GM21737 (cell line): ENCODE measurements around the gene SLC26A11.
A peak's percentile ranks its signal among the peaks of the same experiment; 100 is the strongest.

ENCODE experiments used
- ATAC-seq: cut with Tn5 transposase; IDR thresholded peaks from one replicate; pipeline ENCODE4 v1.9.1; 2021; ENCODE audit warnings: mild to moderate bottlenecking, moderate library complexity; ENCODE audit not compliant: unreplicated experiment

Gene SLC26A11

DNA sequence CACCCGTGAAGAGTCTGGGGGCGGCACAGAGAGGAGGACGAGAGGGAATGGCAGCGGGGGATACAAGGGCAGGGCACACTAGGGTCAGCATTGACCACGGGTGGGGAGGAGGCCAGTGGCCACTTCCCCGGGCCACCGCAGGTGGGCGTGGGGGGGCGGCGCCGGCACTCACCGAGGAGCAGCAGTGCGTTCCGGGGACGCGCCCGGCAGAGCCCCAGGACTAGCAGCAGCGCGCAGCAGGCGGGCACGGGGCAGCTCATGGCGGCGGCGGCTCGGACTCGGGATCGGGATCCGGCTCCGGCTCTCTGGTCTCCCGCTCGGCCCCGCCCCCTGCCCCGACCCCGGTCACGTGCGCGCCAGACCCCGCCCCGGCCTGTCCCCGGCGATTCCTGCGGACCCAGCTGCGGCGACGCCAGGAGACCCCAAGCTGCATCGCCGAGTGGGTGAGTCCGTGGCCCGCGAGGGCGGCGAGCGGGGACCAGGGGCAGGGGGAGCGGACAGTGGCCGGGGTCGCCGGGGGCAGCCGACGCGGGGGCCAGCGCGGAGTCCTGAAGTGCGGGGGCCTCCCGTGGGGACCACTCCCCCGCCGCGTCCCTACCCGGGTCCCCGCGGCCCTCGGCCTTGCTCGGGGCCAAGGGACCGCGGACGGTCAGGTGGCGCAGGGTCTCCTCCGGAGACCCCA lies at the start of gene SLC26A11, which contains the start of gene SGSH:
Gene SLC26A11 (plus strand): TSS at position 374 of the 682 bp plus-strand sequence. CDS start 1,134 bp downstream, outside the sequence.
Gene SGSH (minus strand): TSS at position 280 of the 682 bp plus-strand sequence. CDS start 20 bp downstream, at position 260.
- ATAC-seq, result peak; percentile 35

DNA sequence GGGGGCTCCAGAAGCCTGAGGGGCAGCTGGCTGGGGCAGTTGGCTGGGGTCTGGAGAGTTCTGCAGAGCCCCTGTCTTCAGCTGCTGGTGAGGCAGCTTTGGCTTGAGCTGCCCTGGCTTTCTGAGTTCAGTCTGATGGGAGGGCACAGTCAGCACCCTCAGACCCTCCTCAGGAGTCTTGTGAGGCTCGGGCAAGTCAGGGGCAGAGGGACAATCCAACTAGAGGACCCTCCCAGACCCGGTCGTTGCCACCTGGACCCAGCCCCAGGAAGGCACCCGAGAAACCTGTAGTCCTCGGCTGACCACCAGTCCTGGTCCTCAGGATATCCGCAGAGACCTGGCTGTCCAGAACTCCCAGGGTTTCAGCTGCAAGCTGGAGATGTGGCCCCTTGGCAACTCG lies 48.5 kb upstream of the SLC26A11 start:
- no peak for ATAC-seq

DNA sequence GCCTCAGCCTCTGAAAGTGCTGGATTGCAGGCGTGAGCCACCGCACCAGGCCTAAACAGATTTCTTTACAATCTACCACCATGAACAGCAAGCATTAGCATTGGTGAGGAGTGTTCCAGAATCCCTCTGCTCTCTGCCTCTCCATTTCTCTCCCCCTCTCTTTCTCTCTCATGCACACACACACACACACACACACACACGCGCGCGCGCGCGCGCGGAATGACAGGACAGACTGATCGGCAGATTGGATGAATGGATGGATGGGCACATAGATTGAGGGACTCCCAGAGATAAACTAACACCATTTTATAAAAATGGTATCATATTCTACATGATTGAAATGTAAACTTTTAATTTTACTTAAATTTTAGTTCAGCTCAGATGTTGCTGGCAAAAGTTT lies 47.1 kb upstream of the SLC26A11 start:
- no peak for ATAC-seq

DNA sequence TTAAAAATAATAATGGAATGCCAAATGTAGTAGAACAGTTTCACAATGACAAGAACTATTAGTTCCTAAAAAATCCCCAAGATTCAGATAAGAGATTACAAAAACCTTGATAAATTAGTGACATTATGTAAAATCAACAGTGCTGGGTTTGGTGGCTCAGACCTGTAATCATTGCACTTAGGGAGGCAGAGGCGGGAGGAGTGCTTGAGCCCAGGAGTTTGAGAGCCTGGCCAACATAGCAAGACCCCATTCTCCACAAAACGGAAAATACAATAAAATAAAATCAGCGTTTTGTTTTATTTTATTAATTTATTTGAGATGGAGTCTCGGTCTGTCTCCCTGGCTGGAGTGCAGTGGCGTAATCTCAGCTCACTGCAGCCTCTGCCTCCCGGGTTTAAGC lies 46.3 kb upstream of the SLC26A11 start:
- ATAC-seq, result no peak

DNA sequence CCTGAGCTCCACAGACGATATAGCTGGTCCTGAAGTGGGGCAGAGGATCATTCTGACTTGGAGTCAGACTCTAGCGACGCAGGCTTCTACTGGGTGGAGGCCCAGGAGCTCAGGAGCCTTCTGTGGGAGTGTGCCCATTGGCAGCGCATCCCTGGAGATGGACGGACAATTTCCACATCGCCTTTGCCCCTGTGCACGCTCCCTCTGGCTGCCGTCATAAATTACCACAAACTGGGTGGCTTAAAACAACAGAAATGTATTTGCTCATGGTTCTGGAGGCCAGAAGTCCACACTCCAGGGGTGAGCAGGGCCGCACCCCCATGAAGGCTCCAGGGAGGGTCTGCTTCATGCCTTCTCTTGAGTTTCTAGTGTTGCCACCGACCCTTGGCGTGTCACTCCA lies 43.5 kb upstream of the SLC26A11 start:
- ATAC-seq, result no peak

DNA sequence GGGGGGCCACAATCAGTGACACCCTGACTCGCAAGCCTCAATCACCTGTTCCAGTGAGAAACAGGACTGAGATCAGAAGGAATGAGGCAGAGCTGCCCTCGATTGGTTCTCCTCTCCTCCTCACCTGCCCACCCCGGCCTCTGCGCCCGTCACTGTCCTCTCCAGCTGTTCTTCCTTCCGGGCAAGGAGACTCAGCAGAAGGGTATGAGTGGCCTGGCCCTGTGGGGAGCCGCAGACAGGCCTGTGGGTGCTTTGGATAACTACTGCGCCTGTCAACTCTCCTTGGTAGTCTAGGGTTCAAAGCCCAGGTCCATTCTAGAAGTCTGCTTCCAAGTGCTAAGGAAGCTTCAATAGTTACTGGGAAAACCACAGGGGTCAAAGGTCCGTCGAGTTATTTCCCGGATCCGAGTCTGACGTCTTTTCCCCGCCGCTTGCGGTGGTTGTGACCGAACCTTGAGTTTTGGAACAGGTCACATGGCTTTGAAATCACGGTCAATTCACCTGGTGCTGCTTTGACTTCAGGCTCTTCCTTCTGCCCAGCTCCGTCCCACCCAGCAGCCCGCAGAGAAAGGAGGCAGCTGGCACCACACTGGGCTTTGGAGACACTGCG lies 42.1 kb upstream of the SLC26A11 start:
- no peak for ATAC-seq

DNA sequence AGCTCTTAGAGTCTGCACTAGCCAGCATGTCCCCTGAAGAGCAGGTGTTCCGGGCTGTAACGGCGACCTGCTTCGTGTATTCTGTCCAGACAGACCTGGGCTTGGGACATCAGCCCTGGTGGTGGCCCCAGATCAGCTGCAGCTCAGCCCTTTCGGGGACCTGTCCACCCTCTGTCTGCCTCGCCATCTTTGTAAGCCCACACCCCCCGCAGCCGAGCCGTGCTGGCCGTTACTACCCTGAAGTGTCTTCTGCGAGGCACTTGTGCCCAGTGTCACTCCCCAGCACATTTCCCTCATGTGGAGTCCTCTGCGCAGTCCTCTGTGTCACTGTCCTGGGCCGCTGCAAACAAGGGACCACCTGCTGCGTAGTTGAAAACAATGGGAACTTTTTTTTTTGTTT lies 40.0 kb upstream of the SLC26A11 start:
- ATAC-seq, result no peak

DNA sequence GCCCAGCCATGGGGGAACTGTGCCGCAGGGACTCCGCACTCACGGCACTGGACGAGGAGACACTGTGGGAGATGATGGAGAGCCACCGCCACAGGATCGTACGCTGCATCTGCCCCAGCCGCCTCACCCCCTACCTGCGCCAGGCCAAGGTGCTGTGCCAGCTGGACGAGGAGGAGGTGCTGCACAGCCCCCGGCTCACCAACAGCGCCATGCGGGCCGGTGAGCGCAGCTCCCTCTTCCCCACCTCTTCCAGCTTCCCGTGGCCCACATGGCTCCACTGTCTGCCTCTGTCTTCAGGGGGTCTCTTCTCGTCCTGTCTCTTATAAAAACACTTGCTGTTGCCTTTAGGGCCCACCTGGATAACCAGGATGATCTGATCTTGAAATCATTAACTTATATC lies 38.8 kb upstream of the SLC26A11 start:
- no peak for ATAC-seq

DNA sequence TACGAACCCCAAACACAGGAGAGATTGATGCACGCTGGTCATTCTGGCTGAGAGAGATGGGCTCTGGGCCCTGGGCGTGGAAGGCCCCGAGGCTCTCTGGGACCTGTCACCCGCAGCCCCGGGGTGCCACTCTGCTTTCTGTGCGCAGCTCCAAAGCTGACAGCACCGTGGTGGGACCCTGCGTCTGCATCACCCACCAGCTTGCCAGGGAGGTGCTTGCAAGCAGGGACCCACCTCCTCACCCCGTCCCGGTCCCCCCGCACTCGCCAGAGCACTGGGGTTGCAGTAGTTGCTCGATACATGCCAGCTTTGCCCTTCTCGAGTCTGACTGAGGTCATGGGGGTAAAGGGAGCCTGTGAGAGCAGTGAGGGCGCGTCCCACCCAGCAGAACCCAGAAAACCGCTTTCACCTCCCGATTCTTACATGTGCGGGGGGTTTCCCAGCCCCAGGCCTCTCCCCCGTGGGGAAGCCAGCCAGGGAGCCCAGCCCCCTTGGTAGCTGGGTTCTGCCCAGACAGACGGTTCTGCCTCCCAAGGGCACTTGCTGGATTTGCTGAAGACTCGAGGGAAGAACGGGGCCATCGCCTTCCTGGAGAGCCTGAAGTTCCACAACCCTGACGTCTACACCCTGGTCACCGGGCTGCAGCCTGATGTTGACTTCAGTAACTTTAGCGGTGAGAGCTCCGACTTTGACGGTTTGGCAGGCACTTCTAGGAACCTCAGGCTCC lies 37.9 kb upstream of the SLC26A11 start:
- ATAC-seq, result no peak

DNA sequence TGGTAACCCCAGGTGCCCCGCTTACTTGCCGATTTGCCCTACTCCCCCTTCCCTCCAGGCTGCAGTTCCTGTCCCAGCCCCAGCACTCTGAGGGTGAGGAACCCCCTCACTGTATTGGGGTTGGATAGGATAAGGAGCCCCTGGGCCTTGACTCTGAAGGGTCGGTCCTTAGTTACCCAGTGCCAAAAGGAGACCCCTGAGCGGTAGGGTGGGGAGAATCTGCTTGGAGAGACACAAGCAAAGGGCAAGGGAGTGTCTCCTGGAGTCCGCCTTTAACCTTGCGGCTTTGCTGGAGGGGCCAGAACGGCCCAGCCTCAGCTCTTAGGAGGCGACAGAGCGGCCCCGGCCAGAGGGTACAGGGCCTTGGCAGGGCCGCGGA lies 37.4 kb upstream of the SLC26A11 start:
- no peak for ATAC-seq

DNA sequence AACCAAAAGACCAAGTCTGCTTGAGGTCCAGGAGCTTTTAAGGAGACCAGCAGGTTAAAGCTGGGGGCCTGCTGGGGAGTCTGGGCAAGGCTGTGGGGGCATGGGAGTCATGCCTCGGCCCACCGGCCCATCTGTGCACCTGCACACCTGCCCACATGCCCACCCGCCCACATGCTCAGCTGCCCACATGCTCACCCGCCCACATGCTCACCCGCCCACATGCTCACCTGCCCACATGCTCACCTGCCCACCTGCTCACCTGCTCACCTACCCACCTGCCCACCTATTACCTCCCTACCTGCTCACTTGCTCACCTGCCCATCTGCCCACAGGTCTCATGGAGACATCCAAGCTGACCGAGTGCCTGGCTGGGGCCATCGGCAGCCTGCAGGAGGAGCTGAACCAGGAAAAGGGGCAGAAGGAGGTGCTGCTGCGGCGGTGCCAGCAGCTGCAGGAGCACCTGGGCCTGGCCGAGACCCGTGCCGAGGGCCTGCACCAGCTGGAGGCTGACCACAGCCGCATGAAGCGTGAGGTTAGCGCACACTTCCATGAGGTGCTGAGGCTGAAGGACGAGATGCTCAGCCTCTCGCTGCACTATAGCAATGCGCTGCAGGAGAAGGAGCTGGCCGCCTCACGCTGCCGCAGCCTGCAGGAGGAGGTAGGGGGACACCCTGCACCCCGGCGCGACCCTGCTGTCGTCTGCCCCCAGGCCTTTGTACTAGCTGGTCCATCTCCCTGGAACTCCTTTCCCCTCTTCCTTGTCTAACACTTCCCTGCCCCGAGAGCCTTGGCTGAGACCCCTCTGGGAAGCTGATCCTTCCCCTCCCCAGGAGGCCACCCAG lies 36.4 kb upstream of the SLC26A11 start:
- no peak for ATAC-seq

DNA sequence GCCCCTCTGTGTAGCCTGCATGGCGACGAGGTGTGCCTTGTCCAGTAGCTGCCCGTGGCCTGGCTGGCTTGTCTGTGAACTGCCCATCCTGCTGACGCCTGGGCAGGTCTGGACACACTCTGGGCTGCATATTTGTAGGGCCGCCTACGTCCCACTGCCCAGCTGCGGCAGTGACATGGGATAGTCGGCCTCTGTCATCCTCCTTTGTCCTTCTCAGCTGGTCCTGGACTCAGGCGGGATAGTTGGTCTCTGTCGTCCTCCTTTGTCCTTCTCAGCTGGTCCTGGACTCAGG lies 35.9 kb upstream of the SLC26A11 start:
- no peak for ATAC-seq

DNA sequence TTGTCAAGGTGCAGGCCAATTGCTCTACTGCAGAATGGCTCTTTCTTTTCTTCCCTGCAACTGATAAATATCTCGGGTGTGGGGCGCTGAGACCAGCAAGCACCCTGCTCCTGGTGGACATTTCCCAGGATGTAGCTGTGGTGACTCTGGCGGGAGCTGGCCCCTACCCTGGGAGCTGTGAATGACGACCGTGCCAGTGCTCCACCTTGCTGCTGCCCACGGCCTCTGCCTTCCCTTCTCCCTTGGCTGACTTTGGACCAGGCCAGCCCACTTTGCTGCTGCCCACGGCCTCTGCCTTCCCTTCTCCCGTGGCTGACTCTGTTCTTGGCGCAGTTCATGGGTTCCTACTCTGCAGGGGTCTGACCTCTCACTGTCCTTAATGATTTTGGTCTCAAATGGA lies 34.3 kb upstream of the SLC26A11 start:
- ATAC-seq, result no peak

DNA sequence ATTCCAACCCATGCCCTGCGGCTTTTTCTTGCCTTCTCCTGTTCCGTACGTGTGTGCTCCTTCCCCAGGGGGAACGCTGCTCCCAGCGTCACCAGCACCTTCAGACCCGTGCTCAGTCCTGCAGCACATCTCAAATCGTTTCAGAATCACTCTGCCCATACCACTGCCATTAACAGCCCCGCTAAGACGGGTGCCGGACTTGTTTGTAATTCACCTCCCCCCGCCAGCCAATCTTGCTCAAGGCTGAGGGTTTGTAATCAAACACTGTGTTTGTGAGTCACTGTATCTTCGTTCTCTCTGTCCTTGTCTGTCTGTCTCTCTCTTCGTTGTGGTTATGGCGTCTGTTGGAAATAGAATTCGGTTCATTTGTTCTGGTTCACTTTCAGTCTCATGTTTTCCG lies 33.1 kb upstream of the SLC26A11 start:
- no peak for ATAC-seq

DNA sequence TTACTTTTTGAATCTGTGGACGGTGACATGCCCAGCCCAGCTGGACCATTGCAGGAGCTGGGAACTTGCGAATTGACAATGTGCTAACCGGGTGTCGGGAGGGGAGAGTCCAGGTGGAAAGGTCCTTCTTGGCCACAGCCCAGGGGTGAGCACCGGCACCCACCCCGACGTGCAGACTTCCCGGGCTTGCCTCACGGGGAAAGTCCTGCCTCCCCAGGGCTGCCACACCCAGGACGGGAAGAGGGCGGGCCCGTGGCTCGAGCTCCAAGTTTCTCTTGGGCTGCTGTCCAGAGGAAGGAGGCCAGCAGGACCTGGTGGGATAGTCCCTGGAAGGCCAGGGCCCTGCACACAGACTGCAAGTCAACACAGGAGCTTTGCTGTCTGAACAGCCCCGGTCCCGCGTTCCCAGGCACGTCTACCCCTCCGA lies 32.7 kb upstream of the SLC26A11 start:
- ATAC-seq, result no peak

DNA sequence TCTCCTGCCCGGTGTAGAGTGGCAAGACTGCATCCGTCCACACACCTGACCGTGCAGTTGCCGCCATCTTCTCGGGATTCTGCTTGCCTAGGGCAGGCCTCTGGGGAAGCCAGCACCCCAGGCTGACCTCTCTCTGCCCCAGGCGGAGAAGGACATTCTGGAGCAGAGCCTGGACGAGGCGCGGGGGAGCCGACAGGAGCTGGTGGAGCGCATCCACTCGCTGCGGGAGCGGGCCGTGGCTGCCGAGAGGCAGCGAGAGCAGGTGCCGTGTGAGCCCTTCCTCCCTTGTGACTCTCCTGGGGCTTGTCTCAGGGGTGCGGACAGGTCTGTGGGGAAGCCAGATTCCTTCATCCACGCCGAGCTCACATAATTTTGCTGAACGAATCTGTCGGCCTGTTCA lies 30.6 kb upstream of the SLC26A11 start:
- no peak for ATAC-seq

DNA sequence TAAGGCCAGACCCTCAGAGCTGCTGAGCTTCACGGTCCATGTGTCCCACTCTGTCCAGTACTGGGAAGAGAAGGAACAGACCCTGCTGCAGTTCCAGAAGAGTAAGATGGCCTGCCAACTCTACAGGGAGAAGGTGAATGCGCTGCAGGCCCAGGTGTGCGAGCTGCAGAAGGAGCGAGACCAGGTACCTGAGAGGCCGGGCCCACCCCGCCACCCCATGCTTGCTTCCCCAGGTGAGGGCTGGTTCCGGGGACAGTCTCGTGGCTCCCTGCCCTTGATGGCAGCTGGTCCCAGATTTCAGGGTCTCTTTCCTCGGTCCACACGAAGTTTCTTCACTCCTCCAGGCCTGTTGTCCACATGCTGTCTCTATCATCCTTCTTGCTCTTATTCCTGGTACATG lies 29.5 kb upstream of the SLC26A11 start:
- ATAC-seq, result no peak

DNA sequence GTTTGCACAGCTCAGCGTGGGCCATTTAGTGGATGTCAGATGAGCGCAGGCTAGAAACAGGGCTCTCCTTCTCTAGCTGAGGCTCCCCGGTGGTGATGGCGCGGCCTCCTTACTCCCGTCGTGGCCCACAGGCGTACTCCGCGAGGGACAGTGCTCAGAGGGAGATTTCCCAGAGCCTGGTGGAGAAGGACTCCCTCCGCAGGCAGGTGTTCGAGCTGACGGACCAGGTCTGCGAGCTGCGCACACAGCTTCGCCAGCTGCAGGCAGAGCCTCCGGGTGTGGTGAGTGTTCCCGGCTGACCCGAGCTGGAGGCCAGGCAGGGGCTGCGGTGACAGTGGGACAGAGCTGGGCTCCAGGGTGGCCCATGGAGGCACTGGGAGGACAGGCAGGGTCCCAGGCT lies 29.0 kb upstream of the SLC26A11 start:
- no peak for ATAC-seq

DNA sequence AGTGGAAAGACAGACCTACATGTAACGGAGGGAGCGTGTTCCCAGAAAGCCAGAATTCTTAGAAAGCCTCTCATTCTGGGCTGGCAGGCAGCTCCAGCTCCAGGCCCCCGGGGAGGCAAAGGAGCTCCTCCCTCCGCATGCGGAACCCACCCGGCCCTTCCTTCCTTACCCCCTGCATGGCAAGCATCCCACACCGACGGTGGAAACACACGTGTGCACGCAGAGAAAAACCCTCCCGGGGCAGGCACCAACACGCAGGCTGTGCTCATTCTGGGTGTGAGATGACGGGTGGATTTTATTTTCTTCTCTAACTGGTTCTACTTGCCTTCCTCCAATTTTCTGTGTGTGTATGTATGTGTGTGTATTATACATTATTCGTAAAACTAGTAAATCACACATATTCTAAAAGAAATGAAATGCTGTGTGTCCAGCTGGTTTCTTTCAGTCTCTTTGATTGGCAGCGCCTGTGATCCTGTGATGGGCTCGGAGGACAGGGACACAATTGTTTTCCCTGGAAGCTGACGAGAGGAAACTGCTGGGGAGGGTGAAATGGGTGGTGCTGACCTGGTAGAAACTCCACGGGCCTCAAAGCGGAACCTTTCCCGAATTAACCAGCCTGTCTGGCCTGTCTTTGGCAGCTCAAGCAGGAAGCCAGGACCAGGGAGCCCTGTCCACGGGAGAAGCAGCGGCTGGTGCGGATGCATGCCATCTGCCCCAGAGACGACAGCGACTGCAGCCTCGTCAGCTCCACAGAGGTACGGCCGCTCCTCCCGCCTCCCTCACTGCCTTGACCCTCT lies 28.2 kb upstream of the SLC26A11 start:
- ATAC-seq, result no peak

DNA sequence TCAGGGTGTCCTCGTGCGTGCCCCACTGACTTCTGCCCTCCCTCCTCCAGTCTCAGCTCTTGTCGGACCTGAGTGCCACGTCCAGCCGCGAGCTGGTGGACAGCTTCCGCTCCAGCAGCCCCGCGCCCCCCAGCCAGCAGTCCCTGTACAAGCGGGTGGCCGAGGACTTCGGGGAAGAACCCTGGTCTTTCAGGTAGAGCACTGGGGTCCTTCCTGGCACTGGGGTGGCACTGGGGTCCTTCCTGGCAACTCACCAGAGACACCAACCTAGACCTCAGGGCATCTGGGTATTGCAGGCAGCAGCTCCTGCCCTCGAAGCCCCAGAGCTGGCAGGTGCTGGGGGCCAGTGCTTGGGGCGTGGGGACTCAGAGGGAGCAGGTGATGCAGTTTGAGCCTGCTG lies 25.1 kb upstream of the SLC26A11 start:
- no peak for ATAC-seq
